Neural crest cell (in vitro differentiated cells): ENCODE results near the gene SH3RF2. TPM values are rescaled to one million over a fixed set of nuclear protein-coding genes. Genes with fewer than 3 reads are reported as not detected.

ENCODE experiments used
- DNase-seq: peaks from one replicate; pipeline ENCODE4 v3.0.0; 2021; ENCODE audit warnings: low read depth, mixed read lengths, low spot score
- H3K27ac Mint-ChIP-seq: one replicate; pipeline ENCODE4 v1.8.0; 2021; ENCODE audit warnings: mild to moderate bottlenecking, mixed read lengths; ENCODE audit not compliant: unreplicated experiment
- H3K27me3 Mint-ChIP-seq: 2 replicates; pipeline ENCODE4 v1.8.0; 2021; ENCODE audit warnings: low read depth, mild to moderate bottlenecking, mixed read lengths
- H3K36me3 Mint-ChIP-seq: 2 replicates; pipeline ENCODE4 v1.8.0; 2021; ENCODE audit warnings: low read depth, mild to moderate bottlenecking, mixed read lengths
- H3K4me1 Mint-ChIP-seq: 2 replicates; pipeline ENCODE4 v1.8.0; 2021; ENCODE audit warnings: mixed read lengths
- H3K4me3 Mint-ChIP-seq: one replicate; pipeline ENCODE4 v1.8.0; 2021; ENCODE audit warnings: mild to moderate bottlenecking, mixed read lengths
- H3K9me3 Mint-ChIP-seq: 2 replicates; pipeline ENCODE4 v1.8.0; 2021; ENCODE audit warnings: mixed read lengths
- total RNA-seq: library from RNA; stranded (reverse); gene quantifications from 2 replicates; pipeline ENCODE4 v1.2.1, GENCODE V29; 2021
- TF ChIP-seq, protein P1 (sequence below): fragments of 200-600 bp; sonication (generic); conservative IDR thresholded peaks from 2 replicates; pipeline ENCODE4 v1.5.0; 2021; ENCODE audit warnings: antibody characterized with exemption, mild to moderate bottlenecking

Gene SH3RF2
- total RNA-seq, 1 donor from 2014 or later, result 0.72 TPM

DNA sequence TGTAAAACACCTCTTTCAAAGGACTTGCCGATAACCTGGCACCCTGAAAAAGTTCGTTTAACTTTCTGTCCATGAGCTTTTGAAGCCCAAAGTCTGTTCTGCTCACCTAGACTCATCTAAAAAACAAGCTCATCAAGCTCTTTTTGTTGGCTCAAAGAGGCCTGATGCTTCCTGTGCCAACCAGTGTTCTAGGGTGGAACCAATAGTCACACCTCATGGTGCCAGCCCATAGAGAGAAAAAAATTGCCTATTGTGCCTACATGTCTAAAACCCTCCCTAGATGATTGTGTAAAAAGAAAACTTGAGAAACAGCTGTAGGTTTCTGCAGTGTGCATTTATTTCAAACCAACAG is 4.7 kb downstream of the SH3RF2 start:
- Mint-ChIP-seq H3K27me3 (peaks cover 28% of the 10 kb centered on the region), H3K9me3 (no peaks in the 10 kb centered on the region), H3K4me3 (no peak overlapping the region), H3K27ac (no peak overlapping the region), H3K36me3 (no peaks in the 10 kb centered on the region), H3K4me1 (peaks cover 34% of the 10 kb centered on the region)
- DNase-seq, result no peak
- TF ChIP-seq, protein P1, sequence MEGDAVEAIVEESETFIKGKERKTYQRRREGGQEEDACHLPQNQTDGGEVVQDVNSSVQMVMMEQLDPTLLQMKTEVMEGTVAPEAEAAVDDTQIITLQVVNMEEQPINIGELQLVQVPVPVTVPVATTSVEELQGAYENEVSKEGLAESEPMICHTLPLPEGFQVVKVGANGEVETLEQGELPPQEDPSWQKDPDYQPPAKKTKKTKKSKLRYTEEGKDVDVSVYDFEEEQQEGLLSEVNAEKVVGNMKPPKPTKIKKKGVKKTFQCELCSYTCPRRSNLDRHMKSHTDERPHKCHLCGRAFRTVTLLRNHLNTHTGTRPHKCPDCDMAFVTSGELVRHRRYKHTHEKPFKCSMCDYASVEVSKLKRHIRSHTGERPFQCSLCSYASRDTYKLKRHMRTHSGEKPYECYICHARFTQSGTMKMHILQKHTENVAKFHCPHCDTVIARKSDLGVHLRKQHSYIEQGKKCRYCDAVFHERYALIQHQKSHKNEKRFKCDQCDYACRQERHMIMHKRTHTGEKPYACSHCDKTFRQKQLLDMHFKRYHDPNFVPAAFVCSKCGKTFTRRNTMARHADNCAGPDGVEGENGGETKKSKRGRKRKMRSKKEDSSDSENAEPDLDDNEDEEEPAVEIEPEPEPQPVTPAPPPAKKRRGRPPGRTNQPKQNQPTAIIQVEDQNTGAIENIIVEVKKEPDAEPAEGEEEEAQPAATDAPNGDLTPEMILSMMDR, result no peak

DNA sequence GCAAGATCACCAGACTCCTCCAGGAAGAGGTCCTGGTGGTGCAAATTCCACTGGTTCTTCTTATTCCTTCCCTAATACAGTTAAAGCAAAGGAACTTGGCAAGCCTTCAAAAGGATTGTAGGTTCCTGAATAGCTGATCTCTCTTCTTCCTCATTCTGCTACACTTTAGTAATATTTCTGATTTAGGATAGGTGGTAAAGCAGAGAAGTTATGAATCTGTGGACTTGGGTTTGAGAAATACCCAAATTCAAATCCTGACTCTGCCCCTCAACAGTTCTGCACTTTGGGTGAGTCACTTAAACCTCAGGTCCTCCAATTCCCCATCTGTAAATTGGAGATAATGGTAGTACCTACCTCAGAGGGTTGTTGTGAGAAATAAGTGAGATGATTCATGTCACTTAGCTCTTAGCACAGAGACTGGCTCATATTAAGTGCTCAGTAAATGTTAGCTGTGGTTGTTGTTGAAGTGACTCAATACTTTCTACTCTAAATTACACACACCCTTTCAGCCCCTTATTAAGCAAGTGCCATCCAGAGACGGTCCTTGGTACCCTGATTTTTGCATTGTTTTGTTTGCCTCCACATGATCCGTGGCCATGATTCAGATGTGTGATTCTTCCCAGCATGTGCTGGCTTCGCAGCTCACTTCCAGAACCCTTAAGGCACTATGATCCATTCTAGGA is 5.2 kb downstream of the SH3RF2 start:
- Mint-ChIP-seq H3K27ac (no peak overlapping the region), H3K27me3 (peaks cover 28% of the 10 kb centered on the region), H3K9me3 (no peaks in the 10 kb centered on the region), H3K4me1 (peaks cover 29% of the 10 kb centered on the region), H3K36me3 (no peaks in the 10 kb centered on the region), H3K4me3 (no peak overlapping the region)
- TF ChIP-seq, protein P1, result no peak
- no peak for DNase-seq

DNA sequence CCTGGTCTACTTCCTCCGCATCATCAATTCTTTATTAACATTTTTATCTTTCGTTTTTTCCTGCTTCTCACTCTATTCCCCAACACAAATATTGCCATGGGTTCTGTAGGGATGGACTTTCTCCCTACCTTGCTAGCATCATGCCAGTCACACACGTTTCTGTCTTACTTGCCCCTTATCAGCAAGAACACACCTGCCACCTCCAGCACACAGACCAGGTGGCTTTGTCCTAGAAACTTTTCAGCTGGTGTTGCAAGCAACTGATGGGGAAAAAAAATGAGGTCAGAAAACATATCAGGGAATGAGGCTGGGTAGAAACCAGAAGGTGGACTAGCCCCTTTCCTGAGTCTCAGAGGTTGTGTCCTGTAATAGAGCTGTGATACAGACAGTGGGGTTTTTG is 5.8 kb downstream of the SH3RF2 start:
- Mint-ChIP-seq H3K4me1 (peaks cover 23% of the 10 kb centered on the region), H3K4me3 (no peak overlapping the region), H3K27me3 (peaks cover 23% of the 10 kb centered on the region), H3K27ac (no peak overlapping the region), H3K36me3 (no peaks in the 10 kb centered on the region), H3K9me3 (no peaks in the 10 kb centered on the region)
- no peak for DNase-seq
- TF ChIP-seq, protein P1, result no peak

- H3K4me3 Mint-ChIP-seq, result no peak overlapping the region
- peaks cover 17% of the 10 kb centered on the region for H3K4me1 Mint-ChIP-seq
- no peak overlapping the region for H3K27ac Mint-ChIP-seq
- TF ChIP-seq, protein P1, result no peak
- H3K9me3 Mint-ChIP-seq, result no peaks in the 10 kb centered on the region
- H3K27me3 Mint-ChIP-seq, result peaks cover 18% of the 10 kb centered on the region
- no peak for DNase-seq
- H3K36me3 Mint-ChIP-seq, result no peaks in the 10 kb centered on the region
These were observed 6.4 kb downstream of the SH3RF2 start for GRCh38 chr5:145942749-145943148.

GRCh38 chr5:145943674-145944121 is 7.3 kb downstream of the SH3RF2 start:
- TF ChIP-seq, protein P1, result no peak
- no peak for DNase-seq
- no peak overlapping the region for H3K4me3 Mint-ChIP-seq
- no peaks in the 10 kb centered on the region for H3K9me3 Mint-ChIP-seq
- no peak overlapping the region for H3K27ac Mint-ChIP-seq
- H3K36me3 Mint-ChIP-seq, result no peaks in the 10 kb centered on the region
- peaks cover 11% of the 10 kb centered on the region for H3K27me3 Mint-ChIP-seq
- H3K4me1 Mint-ChIP-seq, result peaks cover 11% of the 10 kb centered on the region
